ENCODE data around the gene SGO2. TPM values are rescaled to one million over a fixed set of nuclear protein-coding genes. Genes with fewer than 3 reads are reported as not detected.

SGO2 gene, protein sequence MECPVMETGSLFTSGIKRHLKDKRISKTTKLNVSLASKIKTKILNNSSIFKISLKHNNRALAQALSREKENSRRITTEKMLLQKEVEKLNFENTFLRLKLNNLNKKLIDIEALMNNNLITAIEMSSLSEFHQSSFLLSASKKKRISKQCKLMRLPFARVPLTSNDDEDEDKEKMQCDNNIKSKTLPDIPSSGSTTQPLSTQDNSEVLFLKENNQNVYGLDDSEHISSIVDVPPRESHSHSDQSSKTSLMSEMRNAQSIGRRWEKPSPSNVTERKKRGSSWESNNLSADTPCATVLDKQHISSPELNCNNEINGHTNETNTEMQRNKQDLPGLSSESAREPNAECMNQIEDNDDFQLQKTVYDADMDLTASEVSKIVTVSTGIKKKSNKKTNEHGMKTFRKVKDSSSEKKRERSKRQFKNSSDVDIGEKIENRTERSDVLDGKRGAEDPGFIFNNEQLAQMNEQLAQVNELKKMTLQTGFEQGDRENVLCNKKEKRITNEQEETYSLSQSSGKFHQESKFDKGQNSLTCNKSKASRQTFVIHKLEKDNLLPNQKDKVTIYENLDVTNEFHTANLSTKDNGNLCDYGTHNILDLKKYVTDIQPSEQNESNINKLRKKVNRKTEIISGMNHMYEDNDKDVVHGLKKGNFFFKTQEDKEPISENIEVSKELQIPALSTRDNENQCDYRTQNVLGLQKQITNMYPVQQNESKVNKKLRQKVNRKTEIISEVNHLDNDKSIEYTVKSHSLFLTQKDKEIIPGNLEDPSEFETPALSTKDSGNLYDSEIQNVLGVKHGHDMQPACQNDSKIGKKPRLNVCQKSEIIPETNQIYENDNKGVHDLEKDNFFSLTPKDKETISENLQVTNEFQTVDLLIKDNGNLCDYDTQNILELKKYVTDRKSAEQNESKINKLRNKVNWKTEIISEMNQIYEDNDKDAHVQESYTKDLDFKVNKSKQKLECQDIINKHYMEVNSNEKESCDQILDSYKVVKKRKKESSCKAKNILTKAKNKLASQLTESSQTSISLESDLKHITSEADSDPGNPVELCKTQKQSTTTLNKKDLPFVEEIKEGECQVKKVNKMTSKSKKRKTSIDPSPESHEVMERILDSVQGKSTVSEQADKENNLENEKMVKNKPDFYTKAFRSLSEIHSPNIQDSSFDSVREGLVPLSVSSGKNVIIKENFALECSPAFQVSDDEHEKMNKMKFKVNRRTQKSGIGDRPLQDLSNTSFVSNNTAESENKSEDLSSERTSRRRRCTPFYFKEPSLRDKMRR
- total RNA-seq (10 to 100 TPM in 1 of 2 donors, 1 to 10 TPM in 1; 6.9 to 10.8 TPM), polyA plus RNA-seq (ENCODE audit: insufficient read length in 2 of 2) (1 to 10 TPM; 6.8 to 9.0 TPM)
- long read RNA-seq, donor 1, full-length matches to known transcripts = 1 of 15 reads
- long read RNA-seq, donor 1, partial matches to known transcripts = 14 of 15 reads
- long read RNA-seq, donor 1, other reads (novel, unspliced or antisense) = 0 of 15 reads
- long read RNA-seq, donor 2 = 0 reads
- long read RNA-seq, donor 3 = 0 reads
- long read RNA-seq, donor 4, full-length matches to known transcripts = 1 of 28 reads
- long read RNA-seq, donor 4, partial matches to known transcripts = 27 of 28 reads
- long read RNA-seq, donor 4, other reads (novel, unspliced or antisense) = 0 of 28 reads

DNA sequence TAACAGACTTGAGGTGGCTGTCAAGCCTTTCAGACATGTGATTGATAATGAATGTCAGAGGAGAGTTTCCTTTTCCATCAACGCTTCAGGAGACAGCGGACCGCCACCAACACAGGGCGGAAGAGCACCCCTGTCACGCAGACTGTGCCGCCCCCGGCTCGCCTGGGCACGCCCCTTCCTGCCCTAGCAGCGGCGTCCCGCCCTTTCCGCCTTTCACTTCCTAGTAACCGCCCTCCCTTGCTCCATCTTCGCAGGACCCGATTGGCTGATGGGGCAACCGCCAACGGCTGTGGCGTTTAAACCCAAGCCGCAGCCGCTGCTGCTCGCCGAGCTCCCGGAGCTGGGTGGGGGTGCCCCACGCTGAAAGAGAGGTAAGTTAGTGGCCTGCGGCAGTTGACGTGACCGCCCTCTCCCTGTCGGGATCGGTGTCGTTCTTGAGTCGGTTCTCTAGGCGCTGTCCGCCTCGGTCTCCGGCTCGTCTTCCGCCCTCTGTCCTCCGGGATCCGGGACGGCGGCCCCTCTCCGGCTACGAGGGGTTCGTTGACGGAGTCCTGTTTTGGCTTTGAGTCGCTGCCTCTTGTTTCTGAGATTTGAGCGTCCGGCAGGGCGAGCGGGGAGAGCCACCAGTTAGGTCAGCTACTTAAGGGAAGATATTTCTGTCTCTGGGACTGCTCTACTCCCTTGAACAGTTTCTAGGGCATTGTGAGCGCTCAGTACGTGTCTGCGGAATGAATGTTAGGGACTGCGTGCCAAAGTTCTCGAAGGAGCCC lies at the start of gene SGO2:
Gene SGO2 (plus strand): TSS at position 326 of the 770 bp plus-strand sequence. CDS start 6,769 bp downstream, outside the sequence.
- H3K36me3 ChIP-seq (ENCODE audit: control insufficient read depth, insufficient read depth, low read length) = no peaks in the 10 kb centered on the region
- no peaks in the 10 kb centered on the region for H3K9me3 ChIP-seq (ENCODE audit: control insufficient read depth, insufficient read depth, low read length)
- peak within 1 kb of the TSS; percentile 63 for H3K27ac ChIP-seq (ENCODE audit: low read depth, low read length)
- peaks cover 6% of the 10 kb centered on the region for H3K4me1 ChIP-seq (ENCODE audit: control insufficient read depth, insufficient read depth, low read length)
- H3K27me3 ChIP-seq (ENCODE audit: control insufficient read depth, insufficient read depth, low read length) = peaks cover 13% of the 10 kb centered on the region
- WGBS (ENCODE audit: insufficient coverage) = under 1% methylated on average over 56 of the region's 56 CpGs
- peak within 1 kb of the TSS; percentile 82 for H3K4me3 ChIP-seq (ENCODE audit: low read depth, low read length)
- DNase-seq (ENCODE audit: low read depth in 4 of 6, low spot score in 6 of 6) = peak; percentile 76 to 98 (median 88)

DNA sequence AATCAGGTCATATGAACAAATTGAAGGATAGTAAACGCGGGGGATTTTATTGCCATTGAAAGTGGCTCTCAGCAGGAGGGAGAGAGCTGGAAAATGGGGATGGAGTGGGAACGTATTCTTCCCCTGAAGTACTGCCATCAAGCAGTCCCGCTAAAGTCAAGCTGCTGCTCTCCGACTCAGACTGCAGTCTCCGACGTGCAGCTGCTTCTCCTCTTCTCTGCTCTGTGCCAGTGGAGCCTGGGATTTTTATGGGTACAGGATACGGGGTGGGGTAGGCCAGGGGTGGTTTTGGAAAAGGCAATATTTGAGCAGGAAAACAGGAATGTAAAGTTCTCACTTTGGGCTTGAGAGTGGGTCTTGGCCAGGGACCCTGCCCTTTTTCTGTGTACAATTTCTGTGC lies 49.2 kb upstream of the SGO2 start:
- H3K4me1 ChIP-seq (ENCODE audit: control insufficient read depth, insufficient read depth, low read length) = peaks cover 6% of the 10 kb centered on the region
- 35% methylated on average over 7 of the region's 8 CpGs for WGBS (ENCODE audit: insufficient coverage)
- peaks cover 27% of the 10 kb centered on the region for H3K36me3 ChIP-seq (ENCODE audit: control insufficient read depth, insufficient read depth, low read length)
- no peaks in the 10 kb centered on the region for H3K9me3 ChIP-seq (ENCODE audit: control insufficient read depth, insufficient read depth, low read length)
- DNase-seq (ENCODE audit: low read depth in 4 of 6, low spot score in 6 of 6) = no peak
- no peaks in the 10 kb centered on the region for H3K27me3 ChIP-seq (ENCODE audit: control insufficient read depth, insufficient read depth, low read length)
- H3K4me3 ChIP-seq (ENCODE audit: low read depth, low read length) = no peak overlapping the region
- H3K27ac ChIP-seq (ENCODE audit: low read depth, low read length) = no peak overlapping the region

DNA sequence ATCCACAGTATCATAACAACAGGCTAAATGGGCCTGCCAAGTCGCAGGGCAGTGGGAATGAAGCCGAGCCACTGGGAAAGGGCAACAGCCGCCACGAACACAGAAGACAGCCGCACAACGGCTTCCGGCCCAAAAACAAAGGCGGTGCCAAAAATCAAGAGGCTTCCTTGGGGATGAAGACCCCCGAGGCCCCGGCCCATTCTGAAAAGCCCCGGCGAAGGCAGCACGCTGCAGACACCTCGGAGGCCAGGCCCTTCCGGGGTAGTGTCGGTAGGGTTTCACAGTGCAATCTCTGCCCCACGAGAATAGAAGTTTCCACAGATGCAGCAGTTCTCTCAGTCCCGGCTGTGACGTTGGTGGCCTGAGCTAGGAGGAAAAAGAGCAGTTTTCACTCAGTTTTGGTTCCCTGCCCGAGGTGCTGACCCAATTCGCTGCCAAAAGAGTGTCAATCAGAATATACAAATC lies 48.3 kb upstream of the SGO2 start:
- 89% methylated on average over 18 of the region's 21 CpGs for WGBS (ENCODE audit: insufficient coverage)
- DNase-seq (ENCODE audit: low read depth in 4 of 6, low spot score in 6 of 6) = no peak
- Histone ChIP-seq H3K27ac (ENCODE audit: low read depth, low read length) (no peak overlapping the region), H3K9me3 (ENCODE audit: control insufficient read depth, insufficient read depth, low read length) (no peaks in the 10 kb centered on the region), H3K36me3 (ENCODE audit: control insufficient read depth, insufficient read depth, low read length) (peaks cover 23% of the 10 kb centered on the region), H3K4me1 (ENCODE audit: control insufficient read depth, insufficient read depth, low read length) (peaks cover 6% of the 10 kb centered on the region), H3K27me3 (ENCODE audit: control insufficient read depth, insufficient read depth, low read length) (no peaks in the 10 kb centered on the region), H3K4me3 (ENCODE audit: low read depth, low read length) (no peak overlapping the region)

DNA sequence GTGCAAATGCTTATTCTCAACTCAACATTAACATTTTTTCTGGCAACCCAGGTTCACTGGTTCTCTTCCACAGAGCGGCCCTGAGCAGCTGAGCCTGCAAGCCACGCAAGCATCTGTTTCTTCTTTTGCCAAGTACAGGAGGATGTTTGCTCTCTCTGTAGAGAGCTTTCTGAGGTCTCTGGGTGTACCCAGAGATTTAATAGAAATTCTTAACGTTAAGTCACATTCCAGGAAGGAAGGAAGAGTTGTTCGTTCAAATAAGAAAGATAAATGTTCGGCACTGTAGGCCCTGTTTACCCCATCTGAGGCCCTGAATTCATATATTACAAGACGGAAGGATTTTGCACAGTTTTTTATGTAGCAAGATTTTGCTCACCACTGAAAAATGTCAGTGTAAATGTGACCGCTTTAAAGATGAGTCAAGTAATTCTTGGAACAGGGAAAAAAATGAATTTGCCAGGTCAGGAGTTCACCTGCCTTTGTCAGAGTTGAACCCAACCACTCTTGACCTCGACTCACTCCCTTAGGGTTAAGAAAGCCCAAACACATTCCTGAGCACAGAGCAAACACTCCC lies 46.2 kb upstream of the SGO2 start:
- H3K4me3 ChIP-seq (ENCODE audit: low read depth, low read length) = no peak overlapping the region
- H3K9me3 ChIP-seq (ENCODE audit: control insufficient read depth, insufficient read depth, low read length) = no peaks in the 10 kb centered on the region
- H3K4me1 ChIP-seq (ENCODE audit: control insufficient read depth, insufficient read depth, low read length) = peaks cover 6% of the 10 kb centered on the region
- WGBS (ENCODE audit: insufficient coverage) = 72% methylated on average over 6 of the region's 8 CpGs
- peaks cover 14% of the 10 kb centered on the region for H3K36me3 ChIP-seq (ENCODE audit: control insufficient read depth, insufficient read depth, low read length)
- H3K27ac ChIP-seq (ENCODE audit: low read depth, low read length) = peak overlapping the region; percentile 18
- DNase-seq (ENCODE audit: low read depth in 4 of 6, low spot score in 6 of 6) = no peak
- H3K27me3 ChIP-seq (ENCODE audit: control insufficient read depth, insufficient read depth, low read length) = no peaks in the 10 kb centered on the region

DNA sequence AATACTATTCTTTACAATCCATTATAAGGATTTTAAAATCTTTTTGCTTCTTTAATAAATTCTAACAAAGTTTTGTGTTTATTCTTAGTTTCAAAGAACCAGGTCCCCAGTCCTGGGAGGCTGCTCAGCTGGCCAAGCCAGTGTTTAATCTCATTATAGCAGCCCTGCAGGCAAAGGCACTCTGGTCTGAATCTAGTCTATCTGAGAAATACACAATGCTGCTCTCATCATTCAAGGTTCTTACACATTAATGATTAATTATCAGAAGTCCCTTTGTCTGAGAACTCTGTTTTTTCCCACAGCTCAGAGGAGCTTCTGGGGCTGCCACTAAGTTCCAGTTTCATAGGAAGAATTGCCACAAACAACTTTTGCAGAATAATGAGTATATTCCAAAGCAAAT lies 43.8 kb upstream of the SGO2 start:
- Histone ChIP-seq H3K36me3 (ENCODE audit: control insufficient read depth, insufficient read depth, low read length) (peaks cover 9% of the 10 kb centered on the region), H3K4me1 (ENCODE audit: control insufficient read depth, insufficient read depth, low read length) (peaks cover 6% of the 10 kb centered on the region), H3K4me3 (ENCODE audit: low read depth, low read length) (no peak overlapping the region), H3K9me3 (ENCODE audit: control insufficient read depth, insufficient read depth, low read length) (no peaks in the 10 kb centered on the region), H3K27ac (ENCODE audit: low read depth, low read length) (no peak overlapping the region), H3K27me3 (ENCODE audit: control insufficient read depth, insufficient read depth, low read length) (no peaks in the 10 kb centered on the region)
- DNase-seq (ENCODE audit: low read depth in 4 of 6, low spot score in 6 of 6) = no peak

DNA sequence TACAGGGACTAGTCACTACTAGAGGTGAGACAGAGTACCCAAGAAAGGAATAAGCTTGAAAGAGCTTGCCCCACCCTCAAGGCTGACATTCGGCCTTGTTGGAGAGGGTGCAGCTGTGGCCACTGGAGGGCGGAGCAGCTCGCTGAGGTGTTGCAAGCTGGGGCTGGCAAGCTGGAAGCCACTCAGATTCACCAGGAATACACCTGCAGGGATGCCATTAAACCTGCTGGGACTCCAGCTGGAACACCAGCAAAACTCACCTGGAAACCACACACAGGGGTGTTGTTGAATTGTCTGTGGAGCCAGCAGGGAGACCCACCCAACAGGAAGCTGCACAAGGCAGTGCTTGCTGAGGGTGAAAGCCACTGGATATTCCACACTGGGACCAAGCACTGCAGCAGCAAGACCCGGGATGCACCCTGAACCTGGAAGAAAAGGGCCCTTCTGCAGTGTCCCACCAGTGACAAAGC lies 42.2 kb upstream of the SGO2 start:
- 45% methylated on average over 4 of the region's 4 CpGs for WGBS (ENCODE audit: insufficient coverage)
- Histone ChIP-seq H3K4me3 (ENCODE audit: low read depth, low read length) (no peak overlapping the region), H3K27me3 (ENCODE audit: control insufficient read depth, insufficient read depth, low read length) (no peaks in the 10 kb centered on the region), H3K9me3 (ENCODE audit: control insufficient read depth, insufficient read depth, low read length) (no peaks in the 10 kb centered on the region), H3K4me1 (ENCODE audit: control insufficient read depth, insufficient read depth, low read length) (peaks cover 6% of the 10 kb centered on the region), H3K27ac (ENCODE audit: low read depth, low read length) (no peak overlapping the region), H3K36me3 (ENCODE audit: control insufficient read depth, insufficient read depth, low read length) (peaks cover 3% of the 10 kb centered on the region)
- DNase-seq (ENCODE audit: low read depth in 4 of 6, low spot score in 6 of 6) = peak in 1 of 6 donors; percentile 41

DNA sequence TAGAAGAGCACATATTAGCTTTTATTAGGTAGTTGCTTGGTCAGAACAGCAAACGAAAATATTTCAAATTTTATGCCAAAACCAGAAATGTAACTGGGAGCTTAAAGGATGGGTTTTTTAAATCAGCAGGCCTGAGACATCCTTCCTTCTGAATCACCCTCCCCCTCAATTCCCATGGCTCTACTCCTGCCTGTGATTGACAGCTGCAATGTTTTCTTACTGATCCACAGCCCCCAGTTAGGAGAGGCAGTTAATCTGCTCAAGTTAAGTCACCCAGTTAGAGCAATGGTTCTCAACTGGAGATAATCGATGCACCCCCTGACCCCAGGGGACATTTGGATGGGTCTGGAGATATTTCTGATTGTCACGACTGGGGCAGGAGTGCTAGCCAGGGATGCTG lies 41.1 kb upstream of the SGO2 start:
- WGBS (ENCODE audit: insufficient coverage) = no CpG with 5 or more reads among the region's 3 CpGs
- no peak for DNase-seq (ENCODE audit: low read depth in 4 of 6, low spot score in 6 of 6)
- Histone ChIP-seq H3K9me3 (ENCODE audit: control insufficient read depth, insufficient read depth, low read length) (no peaks in the 10 kb centered on the region), H3K27ac (ENCODE audit: low read depth, low read length) (no peak overlapping the region), H3K4me3 (ENCODE audit: low read depth, low read length) (no peak overlapping the region), H3K36me3 (ENCODE audit: control insufficient read depth, insufficient read depth, low read length) (peaks cover 2% of the 10 kb centered on the region), H3K4me1 (ENCODE audit: control insufficient read depth, insufficient read depth, low read length) (peaks cover 6% of the 10 kb centered on the region), H3K27me3 (ENCODE audit: control insufficient read depth, insufficient read depth, low read length) (no peaks in the 10 kb centered on the region)

DNA sequence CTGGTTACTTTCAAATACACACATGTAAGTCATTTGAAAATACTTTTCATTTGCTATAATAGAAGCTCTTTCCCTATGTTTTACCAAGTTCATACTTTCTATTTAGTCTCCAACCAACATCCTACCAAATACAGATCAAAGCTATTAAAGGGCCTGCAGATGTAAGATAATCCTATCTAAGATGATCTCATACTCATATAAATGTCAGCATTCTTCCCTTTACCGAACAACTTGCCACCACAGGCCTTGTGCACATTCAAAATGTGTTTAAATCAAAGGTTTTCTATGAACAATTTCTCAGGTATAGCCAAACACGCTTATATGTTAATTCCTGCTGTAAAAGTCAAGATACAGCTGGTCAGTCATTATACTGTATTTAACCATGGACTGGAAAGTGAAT lies 39.5 kb upstream of the SGO2 start:
- Histone ChIP-seq H3K4me3 (ENCODE audit: low read depth, low read length) (no peak overlapping the region), H3K27me3 (ENCODE audit: control insufficient read depth, insufficient read depth, low read length) (no peaks in the 10 kb centered on the region), H3K4me1 (ENCODE audit: control insufficient read depth, insufficient read depth, low read length) (peaks cover 2% of the 10 kb centered on the region), H3K36me3 (ENCODE audit: control insufficient read depth, insufficient read depth, low read length) (peaks cover 8% of the 10 kb centered on the region), H3K9me3 (ENCODE audit: control insufficient read depth, insufficient read depth, low read length) (no peaks in the 10 kb centered on the region), H3K27ac (ENCODE audit: low read depth, low read length) (no peak overlapping the region)
- no CpG with 5 or more reads among the region's 2 CpGs for WGBS (ENCODE audit: insufficient coverage)
- no peak for DNase-seq (ENCODE audit: low read depth in 4 of 6, low spot score in 6 of 6)
